Measurements from ENCODE around the gene EPO.
"Not testable (repeated sequence)": the region's sequence is repeated elsewhere in the genome, so short reads cannot be mapped to it uniquely, and the experiment has no call there.

The EPO gene

GRCh38 chr7:100683659-100684533 lies 36.4 kb upstream of the EPO start:
- no peak for DNase-seq (ENCODE audit: low spot score)

DNA sequence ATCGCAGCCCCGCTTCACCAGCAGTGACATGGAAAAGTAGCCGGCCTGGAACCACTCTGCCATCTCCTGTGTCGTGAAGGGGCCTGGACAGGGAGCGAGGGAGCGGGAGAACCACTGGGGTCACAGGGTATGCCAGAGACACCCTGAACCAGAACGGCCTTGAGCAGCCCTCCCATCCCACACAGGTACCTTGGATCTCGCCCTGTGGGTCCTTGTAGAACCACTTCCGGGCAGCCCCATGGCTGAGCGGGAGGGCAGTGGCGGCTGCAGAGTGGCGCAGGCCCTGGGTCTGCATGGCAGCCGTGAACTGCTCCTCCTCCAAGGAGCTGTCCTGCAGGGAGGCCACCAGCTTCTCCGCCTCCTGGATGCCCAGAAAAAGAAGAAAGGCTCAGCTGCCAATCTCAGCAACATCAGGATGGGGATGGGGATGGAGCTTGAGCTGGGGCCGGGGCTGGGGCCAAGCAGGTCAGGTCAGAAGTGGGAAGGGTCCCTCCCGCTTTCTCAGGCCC lies 35.7 kb upstream of the EPO start:
- DNase-seq (ENCODE audit: low spot score) = peak; percentile 3

DNA sequence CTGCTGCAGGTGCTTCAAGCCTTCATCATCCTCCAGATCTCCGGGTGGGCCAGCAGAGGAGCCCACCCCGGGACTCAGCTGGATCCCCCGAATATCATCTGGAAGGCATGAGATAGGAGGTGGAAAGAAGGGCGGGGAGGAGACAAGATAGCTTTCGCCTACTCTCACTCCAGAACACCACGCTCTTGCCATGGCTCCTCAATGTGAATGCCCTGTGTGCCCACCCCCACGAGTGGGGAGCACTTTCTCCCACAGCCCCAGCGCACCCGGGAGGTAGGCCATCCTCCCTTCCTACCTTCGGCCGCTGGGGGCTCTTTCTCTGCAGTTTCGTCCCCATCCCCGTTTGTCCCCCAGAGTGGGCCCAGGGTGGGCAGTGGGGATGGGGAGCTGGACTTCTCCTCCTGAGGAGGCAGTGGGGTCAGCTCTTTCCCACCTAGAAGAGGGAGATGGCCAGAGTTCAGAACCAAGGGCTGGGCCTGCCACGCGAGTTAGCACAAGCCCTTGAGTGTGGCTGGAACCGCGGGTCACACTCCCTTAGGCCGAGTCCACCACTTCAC lies 35.1 kb upstream of the EPO start:
- peak; percentile 3 for DNase-seq (ENCODE audit: low spot score)

- DNase-seq (ENCODE audit: low spot score) = no peak
Observed at GRCh38 chr7:100685631-100686145, 34.6 kb upstream of the EPO start.

- no peak for DNase-seq (ENCODE audit: low spot score)
Observed at GRCh38 chr7:100686201-100686821, 34.0 kb upstream of the EPO start.

GRCh38 chr7:100686822-100687211 lies 33.5 kb upstream of the EPO start:
- no peak for DNase-seq (ENCODE audit: low spot score)

GRCh38 chr7:100687261-100687660 lies 33.0 kb upstream of the EPO start:
- no peak for DNase-seq (ENCODE audit: low spot score)

- DNase-seq (ENCODE audit: low spot score) = no peak
Observed at GRCh38 chr7:100687751-100688300, 32.4 kb upstream of the EPO start.

DNA sequence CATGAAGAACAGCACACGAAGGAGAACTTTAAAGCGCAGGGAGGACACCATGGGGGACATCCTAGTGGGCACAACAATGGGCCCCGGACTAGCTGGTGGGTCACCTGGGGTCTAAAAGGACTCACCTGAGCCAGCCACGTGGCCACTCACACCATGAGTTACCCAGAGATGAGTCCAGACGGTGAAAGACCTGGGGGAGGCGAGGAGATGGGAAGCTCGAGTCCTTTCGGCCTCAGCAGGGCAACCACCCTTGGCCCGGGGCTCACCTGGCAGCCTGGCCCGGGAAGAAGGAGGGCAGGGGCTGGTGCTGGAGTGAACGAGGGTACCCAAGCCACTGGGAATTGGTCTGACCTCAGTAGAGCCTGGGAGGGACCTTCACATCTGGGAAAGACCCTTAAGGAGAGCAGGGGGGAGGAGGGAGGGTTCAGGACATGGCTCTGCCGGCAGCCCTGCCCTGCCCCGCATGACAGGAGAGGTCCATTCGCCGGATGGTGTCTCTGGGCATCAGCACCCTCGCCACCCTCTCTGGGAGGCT lies 31.9 kb upstream of the EPO start:
- no peak for DNase-seq (ENCODE audit: low spot score)

DNA sequence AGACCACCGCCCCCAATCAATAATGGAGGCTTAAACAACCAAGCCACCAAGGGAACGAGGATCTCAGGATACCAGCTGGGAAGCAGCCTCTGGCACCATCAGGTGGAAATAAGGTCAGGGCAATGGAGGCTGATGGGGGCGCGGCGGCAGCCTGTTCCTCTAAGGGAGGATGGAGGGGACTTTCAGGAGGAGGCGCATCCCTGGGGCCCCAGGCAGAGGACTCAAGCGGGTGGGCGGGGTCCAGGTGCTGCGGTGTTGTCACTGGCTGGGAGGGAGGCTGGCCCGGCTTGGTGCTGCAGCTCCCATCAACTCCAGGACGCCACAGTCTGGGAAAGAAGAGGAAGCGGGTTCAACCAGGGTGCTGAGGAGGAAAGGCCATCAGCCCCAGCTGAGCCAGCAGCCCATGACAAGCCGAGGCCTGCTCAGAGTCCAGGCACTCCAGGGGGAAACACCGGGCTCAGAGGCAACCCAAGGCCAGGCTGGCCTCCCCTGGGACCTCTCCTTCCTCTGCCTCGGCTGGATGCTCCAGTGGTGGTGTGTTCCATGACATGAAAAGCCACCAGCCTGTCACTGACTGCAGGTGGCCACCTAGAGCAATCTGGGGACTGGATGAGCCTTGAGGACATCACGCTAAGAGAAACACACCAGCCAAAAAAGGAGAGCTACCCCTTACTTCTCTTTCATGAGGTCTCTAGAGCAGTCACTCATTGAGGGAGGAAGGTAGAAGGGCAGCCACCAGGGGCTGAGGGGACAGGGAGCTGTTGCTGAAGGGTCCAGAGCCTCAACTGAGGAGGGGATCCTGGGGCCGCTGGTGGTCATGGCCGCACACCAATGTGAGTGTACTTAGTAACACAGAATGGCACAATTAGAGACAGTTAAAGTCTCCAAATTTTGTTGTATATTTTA lies 30.8 kb upstream of the EPO start:
- DNase-seq (ENCODE audit: low spot score) = no peak

- peak; percentile 91 for DNase-seq (ENCODE audit: low spot score)
Observed at GRCh38 chr7:100691676-100692577, 28.3 kb upstream of the EPO start.

- DNase-seq (ENCODE audit: low spot score) = no peak
Observed at GRCh38 chr7:100692578-100692961, 27.7 kb upstream of the EPO start.

DNA sequence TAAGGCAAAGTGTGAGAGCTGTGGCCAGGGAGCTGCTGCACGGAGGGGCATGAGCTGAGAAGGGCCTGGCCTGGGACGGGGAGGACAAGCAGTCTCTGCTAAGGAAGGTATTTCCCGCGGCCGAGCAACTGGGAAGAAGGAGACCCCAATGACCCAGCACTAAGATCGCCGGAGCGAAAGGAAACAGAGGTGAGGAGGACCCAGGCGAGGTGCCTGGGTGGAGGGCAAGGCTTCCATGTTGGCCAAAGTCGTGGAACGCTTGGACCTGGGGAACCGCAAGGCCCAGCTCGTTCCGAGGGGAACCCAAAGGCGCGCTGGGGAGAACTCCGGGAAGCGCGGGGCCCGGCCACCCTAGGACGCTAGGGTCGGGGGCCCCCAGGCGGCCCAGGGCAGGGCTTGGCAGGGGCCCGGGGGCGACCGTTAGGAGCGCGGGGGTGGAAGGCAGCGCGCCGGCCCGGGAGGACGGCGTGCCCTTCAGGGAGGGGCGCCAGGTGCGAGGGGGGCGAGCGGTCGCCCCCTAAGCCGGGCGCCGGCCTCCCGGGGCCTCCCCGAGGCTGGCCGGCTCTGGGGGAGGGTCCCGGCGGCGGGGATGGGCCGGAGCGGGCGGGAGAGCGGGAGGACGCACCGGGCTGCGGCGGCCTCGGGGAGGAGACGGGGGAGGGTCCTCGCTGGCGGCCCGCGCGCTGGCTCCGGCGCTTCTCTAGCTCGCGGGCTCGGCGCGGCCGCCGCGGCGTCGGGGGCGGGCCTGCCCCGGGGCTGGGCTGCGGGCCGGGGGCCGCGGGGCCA lies 26.8 kb upstream of the EPO start:
- peak; percentile 40 for DNase-seq (ENCODE audit: low spot score)

- peak; percentile 93 for DNase-seq (ENCODE audit: low spot score)
Observed at GRCh38 chr7:100694098-100694745, 26.0 kb upstream of the EPO start, which contains the start of gene GIGYF1. TSS of gene GIGYF1 (minus strand) at chr7:100694250. CDS start at chr7:100688238, 6,012 bp downstream.

DNA sequence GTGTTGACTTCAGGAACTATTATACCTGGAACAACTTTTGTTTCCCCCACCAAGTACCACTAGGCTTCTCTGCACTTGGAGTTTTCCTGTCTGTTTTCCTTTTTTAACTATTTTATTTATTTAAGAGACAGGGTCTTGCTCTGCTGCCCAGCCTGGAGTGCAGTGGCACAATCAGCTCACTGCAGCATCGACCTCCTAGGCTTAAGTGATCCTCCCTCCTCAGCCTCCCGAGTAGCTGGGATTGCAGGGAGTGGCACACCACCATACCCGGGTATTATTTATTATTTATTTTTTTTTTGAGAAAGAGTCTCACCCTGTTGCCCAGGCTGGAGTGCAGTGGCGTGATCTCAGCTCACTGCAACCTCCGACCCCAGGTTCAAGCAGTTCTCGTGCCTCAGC lies 24.1 kb upstream of the EPO start:
- DNase-seq (ENCODE audit: low spot score) = no peak

DNA sequence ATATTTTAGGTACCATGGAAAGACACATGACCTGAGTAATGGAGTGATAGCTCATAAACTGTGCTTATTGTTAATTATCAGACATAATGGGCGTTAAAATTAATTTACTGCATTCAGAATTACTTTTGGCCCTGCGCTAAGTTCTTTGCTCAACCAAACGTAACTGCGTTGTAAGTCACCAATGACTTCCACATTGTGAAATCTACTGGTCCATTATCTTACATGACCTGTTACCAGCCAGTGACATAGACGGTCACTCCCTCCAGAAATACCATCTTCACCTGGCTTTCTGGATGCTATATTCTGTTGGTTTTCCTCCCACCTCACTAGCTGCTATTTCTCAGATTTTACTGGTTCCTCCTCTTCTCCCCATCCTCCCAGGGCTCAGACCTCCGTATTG lies 21.2 kb upstream of the EPO start:
- DNase-seq (ENCODE audit: low spot score) = no peak

- DNase-seq (ENCODE audit: low spot score) = not testable (repeated sequence)
Observed at GRCh38 chr7:100701089-100701488, 19.2 kb upstream of the EPO start.

DNA sequence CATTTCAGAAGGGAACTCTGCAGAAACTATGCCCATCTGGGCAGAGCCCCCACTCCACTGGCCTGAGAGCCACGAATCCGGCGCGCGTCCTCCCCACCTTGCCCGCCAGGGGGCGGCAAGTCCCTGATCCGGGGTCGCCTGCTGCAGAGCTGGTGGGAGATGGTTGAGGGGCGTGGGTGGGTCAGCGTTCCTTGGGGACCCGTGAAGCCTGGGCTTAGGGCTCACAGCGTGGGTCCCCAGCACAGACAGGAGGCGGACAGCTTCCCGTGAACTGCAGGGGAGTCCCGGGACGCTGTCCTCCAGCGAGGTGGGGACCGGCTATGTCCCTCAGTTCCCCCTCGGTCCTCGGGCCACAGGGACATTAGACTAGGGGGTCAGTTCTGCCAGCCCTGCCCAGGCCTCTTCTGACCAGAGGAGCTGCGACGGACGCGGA lies 14.9 kb upstream of the EPO start:
- peak; percentile 92 for DNase-seq (ENCODE audit: low spot score)
